GM18519 (cell line): ENCODE data around the gene UXS1.
"Not testable (repeated sequence)": the region's sequence is repeated elsewhere in the genome, so short reads cannot be mapped to it uniquely, and the experiment has no call there.

ENCODE experiments used
- ATAC-seq: cut with Tn5 transposase; IDR thresholded peaks from one replicate; pipeline ENCODE4 v1.9.1; 2021; ENCODE audit warnings: mild to moderate bottlenecking, moderate library complexity; ENCODE audit not compliant: unreplicated experiment, low FRiP score

The UXS1 gene

DNA sequence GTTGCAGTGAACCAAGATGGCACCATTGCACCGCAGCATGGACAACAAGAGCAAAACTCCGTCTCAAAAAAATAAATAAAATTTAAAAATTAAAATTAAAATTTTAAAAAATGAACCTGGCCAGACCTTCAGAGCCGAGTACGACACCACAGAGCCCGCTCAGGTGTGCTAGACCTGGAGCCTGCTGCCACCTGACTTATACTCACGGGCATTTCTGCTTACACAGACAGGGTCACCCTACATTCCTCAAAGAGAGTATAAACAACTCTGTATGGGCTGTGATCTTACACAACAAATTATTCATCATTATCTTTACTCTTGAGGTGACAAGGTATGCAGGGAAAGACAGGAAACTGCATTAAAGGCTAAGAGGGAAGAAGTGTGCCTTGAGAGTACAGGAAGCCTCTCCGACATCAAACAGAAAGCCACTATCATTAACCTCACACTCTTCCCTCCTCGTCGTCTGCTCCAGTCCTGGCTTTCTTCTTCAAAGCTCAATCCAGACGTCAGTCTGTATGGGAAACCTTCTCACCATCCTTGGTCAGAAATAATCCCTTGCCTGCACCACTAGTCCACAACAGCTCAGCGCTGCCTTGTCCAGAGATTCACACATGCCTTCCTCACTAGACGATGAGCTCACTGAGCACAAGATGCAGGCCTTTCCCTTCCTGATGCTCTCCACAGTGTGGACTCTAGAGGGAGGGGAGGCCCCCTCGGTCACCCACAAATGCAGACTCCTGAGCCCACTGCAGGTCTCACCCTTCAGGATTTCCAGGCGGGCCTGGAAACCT is 56.2 kb downstream of the UXS1 start:
- ATAC-seq = no peak

DNA sequence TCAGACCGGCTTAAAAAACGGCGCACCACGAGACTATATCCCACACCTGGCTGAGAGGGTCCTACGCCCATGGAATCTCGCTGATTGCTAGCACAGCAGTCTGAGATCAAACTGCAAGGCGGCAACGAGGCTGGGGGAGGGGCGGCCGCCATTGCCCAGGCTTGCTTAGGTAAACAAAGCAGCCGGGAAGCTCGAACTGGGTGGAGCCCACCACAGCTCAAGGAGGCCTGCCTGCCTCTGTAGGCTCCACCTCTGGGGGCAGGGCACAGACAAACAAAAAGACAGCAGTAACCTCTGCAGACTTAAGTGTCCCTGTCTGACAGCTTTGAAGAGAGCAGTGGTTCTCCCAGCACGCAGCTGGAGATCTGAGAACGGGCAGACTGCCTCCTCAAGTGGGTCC is 62.9 kb downstream of the UXS1 start:
- ATAC-seq = not testable (repeated sequence)

DNA sequence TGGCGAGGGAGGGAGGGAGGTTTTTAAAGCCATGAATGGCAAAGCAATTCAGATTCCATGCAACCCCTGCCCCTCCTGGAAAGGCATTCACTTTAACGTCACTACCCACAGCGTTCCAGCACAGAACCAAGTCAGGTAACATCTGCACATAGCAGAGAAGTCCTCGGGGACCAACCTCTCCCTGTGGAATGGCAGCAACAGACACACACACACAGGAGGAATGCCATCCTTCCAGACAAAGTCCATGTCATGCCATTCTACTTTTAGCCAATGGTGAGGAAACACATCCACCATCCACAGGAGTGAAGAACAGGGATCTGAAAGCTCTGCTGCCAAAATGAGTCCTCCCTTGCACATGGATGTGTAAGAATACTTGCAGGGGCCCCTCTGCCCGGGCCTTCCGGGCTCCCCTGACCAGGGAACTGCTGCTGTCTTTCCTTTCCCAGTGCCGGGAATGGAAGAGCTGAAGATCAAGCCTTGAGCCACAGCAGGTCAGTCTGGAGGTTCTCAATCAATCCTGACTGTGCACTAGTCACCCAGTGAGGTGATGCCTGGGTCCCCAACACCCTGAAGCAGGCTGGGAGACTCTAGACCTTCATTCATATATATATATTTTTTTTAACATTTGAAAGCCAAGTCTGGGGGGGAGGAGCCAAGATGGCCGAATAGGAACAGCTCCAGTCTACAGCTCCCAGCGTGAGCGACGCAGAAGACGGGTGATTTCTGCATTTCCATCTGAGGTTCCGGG is 63.7 kb downstream of the UXS1 start:
- ATAC-seq = no peak

DNA sequence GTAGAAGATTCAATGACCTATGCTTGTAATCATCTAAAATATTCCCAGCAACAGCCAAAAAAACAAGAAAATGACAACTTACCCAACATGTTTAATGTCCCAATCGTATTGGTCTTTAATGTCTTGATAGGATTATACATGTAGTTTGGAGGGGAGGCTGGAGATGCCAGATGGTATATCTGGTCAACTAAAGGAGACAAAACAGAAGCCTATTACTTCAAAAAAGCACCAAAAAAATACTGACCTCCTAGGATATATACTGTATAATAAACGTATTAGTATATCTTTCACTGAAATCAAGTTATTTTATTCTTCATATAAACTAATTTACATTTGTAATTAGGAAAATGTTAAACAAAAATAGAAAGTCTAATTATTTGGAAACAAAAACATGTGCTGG is 64.5 kb downstream of the UXS1 start:
- ATAC-seq = no peak

DNA sequence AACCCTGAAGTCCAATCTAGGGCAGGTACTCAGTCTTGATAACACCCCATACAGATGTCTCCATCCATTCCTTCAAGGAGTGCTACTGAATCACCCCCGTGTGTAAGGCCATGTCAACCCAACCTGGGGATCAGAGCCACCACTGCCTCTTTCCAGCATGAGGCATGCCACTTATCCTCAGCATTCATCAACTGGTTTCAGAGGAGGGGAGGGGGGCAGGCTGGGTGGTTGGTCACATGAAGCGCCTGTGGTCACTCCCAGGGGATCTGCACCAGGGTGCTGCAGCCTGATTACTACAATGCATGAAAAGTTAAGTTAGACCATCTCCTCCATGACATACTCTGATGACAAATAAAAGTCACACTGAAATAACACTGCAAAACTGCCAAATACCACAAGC is 65.0 kb downstream of the UXS1 start:
- no peak for ATAC-seq

DNA sequence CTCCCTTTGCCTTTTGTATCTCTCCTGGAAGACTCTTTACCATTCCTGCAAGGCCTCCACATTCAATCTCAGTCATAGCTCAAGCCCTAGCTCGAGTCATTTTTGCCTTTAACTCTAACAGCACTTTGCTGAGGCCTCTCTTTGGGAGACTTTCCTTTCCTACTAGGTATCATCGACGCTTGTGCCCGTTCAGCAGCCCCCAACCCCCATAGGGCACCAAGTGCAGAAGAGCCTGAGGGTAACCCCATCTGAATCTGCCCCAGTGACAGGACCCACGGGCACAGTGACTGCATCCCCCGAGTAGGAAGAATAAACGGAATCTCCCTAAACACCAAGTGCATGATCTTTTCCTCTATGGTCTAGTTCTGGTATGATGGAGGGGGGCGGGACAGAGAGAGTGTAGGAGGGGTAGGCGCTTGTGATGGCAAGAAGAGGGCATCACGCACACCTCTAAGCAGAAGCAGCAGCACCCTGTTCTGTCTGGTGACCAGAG is 66.3 kb downstream of the UXS1 start:
- ATAC-seq = no peak

DNA sequence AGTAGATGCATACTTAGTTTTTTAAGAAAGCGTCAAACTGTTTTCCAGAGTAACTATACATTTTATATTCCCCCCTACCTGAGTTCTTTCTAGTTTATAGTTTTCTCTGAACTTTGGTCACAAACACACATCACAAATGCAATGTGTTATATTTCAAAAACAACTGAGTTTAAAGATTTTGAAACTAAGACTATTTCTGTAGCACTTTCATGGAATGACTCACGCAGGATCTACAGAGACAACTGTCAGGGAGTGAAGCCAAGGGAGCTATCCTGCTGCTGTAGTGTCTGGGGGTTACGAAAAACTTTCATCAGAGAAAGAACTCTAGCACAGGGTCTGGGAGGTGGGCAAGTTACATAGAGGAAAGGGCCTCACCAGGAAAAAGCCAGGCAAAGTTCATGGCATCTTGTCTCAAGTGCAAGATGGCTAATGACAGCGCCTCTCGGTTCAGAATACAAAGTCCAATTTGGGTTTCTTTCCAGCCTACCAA is 66.8 kb downstream of the UXS1 start:
- ATAC-seq = no peak

DNA sequence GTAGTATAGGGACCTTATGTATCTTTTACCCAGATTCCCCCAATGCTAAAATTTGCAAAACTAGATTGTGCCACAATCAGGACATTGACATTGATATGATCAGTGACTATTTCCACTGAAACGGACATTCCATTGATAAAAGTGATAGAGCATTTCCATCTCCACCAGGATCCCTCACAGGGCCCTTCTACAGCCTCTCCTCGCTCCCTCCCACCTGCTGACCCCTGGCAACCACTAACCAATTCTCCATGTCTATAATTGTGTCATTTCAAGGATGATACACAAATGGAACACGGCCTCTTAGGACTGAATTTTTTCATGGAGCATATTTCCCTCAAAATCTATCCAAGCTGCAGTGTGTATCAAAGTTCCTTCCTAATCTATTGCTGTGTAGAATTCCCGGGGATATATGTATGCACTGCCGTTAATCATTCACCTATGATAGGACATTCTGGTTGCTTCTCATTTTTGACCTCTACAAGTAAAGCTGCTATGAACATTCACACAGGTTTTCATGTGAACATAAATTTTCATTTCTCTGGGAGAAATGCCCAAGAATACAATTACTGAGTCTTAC is 67.3 kb downstream of the UXS1 start:
- ATAC-seq = no peak

DNA sequence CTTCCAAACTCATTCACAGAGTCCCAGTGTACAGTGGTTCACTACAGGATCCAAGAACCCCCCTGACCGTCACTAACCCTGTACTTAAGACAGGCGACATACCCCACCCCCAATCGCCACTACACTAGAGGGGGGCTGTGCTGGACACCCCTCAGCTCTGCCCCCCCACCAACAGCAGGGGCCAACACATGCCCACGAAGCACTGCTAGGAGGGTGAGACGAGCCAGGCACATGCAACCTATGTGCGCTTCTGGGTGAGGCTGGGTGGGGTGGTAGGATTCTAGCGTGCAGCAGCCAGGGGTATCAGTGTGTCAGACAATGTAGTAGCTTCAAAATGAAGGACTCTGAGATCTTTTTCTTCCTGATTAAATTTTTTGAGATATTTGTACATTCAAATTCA is 67.8 kb downstream of the UXS1 start:
- no peak for ATAC-seq

DNA sequence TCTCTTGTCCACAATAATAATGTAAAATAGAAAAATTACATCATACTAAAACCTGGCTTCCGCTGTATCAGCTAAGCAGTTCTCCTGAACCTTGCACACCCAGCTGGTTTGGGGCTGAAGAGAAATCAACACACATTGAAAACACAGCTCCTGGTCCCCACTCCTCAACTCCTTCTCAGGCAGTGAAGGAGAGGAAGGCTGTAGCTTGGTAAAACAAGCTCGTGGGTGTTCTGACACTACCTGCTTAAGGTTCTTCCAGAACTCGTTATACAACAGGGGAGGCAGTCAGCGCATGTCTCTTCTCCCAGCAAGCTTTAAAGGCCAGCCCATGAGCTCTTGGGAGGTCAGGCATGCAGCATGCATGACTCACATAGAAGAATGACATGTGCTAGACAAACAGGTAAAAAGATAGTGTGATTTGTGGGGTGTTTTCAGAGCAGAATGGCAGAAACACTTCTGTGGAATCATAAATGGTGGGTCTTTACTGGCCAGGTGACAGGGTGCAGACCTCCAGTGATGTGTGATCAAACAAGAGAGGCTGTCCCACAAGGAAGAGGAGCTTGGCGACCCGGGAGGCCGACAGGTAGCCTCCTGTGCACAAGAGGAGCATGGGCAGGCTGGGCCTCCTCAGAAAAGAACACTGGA is 69.1 kb downstream of the UXS1 start:
- no peak for ATAC-seq

DNA sequence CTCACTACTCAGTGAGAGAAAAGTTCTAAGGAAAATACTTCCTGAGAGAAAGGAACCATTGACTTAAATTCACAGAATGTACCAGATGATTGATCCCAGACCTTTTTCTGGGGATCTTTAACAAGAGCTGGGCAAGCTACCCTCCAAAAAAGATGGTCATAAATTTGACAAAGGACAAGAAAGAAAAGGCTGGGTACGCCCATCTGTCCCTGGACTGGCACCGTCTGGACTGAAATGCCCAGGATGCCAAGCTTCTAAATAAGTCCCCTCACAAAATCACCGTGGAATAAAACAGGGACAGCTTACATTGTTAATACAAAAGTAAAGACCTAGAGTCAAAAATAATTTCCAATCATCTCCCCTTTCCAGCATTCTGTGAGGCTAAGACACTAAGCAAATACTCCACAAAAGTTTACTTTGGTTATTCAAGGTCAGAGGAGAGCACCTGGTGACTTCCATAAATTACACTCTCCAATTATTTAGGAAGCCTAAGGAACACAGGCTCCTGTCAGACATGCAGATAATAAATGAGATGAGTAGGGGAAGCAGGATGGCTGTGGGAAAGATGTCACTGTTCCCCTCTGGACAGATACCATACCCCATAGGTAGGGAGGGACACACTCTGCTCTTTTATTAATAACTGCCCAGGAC is 69.9 kb downstream of the UXS1 start:
- no peak for ATAC-seq

DNA sequence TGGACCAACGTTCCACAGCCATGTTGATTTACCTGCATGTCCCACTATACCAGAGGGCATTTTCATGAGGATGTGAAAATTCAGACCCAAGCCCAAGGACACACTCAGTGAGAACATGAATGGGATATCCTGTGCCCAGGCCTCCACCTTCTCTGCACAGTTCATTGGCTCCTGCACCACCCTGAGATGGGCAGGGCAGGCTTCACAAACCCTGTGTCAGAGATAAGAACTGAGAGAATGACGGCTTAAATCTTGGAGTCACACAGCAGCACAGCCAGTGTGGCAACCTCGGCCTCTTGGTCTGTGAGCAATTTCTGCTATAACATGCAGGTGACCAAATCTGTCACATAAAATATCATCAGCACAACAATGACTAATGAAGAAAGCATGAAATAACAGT is 71.9 kb downstream of the UXS1 start:
- ATAC-seq = no peak

DNA sequence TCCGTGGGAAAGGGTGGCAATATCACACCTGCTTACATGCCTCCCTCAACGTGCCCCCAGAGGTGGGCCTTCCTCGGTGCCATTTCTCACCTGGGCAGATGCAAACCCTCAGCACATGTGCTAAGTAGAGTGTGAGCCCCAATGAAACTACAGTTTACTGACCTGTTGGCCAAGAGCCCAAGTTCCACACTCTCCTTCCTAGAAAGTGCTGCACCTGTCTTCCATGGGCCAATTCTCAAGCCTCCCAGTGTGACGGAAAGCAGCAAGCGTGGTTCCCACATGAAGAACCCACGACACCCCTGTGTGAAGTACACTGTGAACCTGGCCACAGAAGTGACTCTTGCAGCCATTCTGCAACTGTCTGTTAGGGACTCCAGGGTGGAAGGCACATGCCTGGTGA is 73.7 kb downstream of the UXS1 start:
- ATAC-seq = no peak

DNA sequence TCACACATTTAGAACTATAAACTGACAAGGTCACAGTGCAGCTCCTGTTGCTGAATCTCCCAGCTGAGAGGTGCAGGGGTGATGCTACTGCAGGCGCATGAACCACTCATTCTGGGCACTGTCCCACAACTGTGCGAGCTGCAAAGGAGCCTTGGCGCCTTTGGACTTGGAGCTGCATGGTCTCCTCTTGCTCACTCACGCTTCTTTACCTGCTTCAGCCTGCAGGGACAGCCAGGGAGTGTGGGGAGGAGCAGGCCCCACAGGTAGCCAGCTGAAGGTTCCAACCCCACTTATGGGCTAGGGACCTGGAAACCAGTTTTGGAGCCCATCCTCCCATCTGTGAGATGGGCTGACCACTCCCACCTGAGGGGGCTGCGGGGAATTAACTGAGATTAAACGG is 75.0 kb downstream of the UXS1 start:
- no peak for ATAC-seq

DNA sequence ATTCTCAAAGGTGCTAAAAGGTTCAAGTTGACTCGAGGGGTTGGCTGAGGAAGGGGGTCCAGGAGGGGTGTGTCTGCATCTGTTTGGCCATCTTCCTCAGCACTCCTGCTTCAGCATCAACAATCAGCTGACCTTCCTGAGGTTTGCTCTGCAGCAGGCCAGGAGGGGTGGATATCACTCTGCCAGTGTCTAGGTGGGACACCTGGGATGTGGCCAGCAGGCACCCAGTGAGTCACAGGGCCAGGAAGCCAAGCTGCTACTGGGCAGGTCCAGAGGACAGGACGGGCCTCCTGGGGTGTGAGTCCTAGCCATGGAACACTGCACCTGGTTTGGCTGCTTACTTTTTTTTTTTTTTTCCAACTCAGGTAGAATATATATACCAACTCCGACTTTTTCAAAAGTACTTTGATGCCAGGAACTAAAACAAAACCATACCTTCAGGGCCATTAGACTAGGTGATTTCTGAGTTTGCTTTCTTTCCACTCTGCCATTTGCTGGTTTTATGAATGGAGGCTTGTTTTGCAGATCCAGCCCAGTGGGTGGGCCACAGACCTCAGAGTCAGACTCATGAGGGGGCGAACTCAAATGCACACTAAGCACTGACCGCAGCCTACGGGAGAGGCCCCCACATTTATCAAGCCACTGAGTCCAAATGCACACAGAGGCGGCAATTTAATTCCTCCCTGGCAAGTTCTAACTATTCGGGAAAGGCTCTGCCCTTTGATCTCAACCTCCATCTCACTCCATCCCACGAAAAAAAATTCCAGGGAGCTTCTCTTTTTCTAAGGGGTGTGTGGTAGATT is 76.0 kb downstream of the UXS1 start:
- no peak for ATAC-seq

DNA sequence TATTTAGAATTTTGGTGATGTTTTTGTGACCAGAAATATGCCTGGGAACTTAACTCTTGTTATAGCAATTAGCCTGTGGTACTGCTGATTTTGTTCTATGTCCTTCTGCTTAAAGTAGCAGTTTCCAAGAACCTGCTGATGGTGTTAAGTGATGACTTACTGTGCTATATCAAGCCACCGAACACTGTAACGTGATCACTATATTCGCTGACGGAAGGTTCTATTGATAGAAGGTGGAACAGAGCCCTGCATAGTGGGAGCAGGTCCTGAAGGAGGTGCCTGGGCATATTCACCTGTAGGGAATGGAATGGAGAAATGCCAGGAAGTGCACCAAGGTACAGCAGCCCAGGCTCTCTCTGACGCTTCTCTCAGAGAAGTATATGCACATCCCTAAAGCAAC is 76.8 kb downstream of the UXS1 start:
- ATAC-seq = no peak

DNA sequence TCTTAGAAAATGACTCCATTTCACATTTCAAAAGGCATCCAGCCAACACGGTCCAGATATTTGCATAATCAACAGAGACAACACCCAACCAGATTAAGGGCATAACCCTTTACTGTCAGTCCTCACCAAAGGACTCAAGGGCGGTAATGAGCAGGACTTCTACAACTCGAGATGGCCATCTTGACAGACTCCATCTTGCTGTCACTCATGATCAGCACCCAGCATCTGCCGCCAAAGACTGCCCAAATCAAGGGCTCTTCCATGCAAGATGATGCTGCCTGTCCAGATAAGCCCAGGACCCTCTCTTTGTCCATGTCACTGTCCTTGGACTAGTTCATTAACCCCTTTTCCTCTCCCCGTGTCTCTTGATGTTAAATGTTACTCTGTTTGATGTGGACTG is 77.9 kb downstream of the UXS1 start:
- ATAC-seq = no peak

DNA sequence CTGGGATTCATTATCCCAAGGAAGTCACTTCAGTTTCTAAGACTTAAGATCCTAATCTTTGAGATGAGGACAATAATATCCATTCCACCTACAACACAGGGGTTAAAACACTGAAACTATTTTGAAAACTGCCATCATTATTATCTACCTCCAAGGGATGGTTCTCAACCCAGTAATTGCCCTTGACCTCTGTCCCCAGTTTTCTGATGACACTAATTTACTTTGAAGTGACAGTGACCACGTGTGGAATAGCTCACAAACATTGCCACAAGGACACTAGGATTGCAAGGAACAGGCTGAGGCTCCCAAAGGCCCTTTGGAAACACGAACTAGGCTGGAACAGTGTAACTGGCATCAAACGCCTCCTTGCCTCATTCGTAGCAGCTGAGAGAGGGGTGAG is 78.4 kb downstream of the UXS1 start:
- ATAC-seq = no peak

DNA sequence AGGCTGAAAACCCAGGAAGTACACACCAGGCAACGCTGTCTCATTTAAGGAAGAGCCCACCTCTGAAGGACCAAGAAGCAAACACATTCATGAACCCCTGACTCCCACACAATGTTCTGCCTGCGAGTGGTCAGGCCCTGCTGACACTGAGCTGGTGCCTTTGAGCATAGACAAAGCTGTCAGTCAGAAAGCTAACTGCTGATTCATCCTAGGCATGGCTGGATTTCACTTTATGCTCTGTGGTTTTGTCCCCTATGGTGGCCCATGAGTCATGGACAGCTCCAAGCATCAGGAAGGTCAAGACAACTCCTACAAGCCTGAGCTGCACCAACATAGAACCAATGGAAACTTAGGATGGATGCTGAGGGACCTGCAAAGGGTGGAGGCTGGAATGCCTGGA is 78.9 kb downstream of the UXS1 start:
- ATAC-seq = no peak

DNA sequence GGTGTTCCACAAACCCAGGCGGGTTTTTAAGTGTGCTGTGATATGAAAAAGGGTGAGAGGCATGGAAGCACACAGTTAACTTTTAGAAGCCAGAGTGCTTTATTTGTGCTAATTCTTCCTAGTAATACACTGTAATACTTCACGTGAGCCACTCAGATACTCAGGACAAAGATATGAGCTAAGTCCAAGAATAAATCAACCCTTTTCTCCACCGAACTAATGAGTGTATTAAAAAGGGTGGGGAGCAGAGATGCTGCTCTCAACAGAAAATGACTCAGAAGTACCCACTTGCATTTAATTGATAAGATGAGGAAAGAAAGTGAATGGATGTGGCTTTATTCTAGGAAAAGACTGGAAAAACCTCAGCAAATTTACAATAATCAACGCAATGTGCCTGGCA is 79.9 kb downstream of the UXS1 start:
- no peak for ATAC-seq
